ENCODE measurements around the gene DNAJC15. TPM values are rescaled to one million over a fixed set of nuclear protein-coding genes. Genes with fewer than 3 reads are reported as not detected.
A peak's percentile ranks its signal among the peaks of the same experiment; 100 is the strongest.

The DNAJC15 gene
- total RNA-seq, 2 experiments from 2014 or later: 2.2 TPM; not detected in 1

DNA sequence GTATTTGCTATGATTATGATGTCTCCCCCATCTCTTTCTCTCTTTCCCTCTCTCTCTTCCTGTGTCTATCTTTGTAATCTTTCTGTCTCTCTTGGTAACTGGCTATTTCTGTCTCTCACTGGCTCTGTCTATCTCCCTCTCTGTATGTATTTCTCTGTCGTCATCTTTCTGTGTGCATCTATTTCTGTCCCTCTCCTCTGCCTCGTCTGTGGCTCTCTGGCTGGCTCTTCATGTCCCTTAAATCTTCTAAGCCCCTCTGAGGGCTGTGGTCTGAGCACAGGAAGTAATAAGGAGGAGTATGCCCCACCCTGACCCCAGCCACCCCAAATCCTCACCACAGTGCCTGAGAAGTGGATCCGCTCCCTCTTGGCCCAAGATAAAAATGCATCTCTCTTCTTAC, 104.4 kb downstream of the DNAJC15 start:
- TF ChIP-seq, protein P1, sequence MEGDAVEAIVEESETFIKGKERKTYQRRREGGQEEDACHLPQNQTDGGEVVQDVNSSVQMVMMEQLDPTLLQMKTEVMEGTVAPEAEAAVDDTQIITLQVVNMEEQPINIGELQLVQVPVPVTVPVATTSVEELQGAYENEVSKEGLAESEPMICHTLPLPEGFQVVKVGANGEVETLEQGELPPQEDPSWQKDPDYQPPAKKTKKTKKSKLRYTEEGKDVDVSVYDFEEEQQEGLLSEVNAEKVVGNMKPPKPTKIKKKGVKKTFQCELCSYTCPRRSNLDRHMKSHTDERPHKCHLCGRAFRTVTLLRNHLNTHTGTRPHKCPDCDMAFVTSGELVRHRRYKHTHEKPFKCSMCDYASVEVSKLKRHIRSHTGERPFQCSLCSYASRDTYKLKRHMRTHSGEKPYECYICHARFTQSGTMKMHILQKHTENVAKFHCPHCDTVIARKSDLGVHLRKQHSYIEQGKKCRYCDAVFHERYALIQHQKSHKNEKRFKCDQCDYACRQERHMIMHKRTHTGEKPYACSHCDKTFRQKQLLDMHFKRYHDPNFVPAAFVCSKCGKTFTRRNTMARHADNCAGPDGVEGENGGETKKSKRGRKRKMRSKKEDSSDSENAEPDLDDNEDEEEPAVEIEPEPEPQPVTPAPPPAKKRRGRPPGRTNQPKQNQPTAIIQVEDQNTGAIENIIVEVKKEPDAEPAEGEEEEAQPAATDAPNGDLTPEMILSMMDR (conservative IDR thresholded peaks at IDR 0.05; ENCODE audit: low read length): no peak
- no peak for TF ChIP-seq EZH2phosphoT487 (IDR thresholded peaks at IDR 0.05; ENCODE audit: borderline replicate concordance, low read depth, low read length)
- H3K36me3 ChIP-seq (ENCODE audit: insufficient read depth, low read length): no peaks in the 10 kb centered on the region
- ChIA-PET POLR2A (no interaction called here), CTCF (ENCODE audit: unreplicated experiment) (no interaction called here)
- no peaks in the 10 kb centered on the region for H4K20me1 ChIP-seq (ENCODE audit: insufficient read depth, low read length)
- no peaks in the 10 kb centered on the region for H3K9me3 ChIP-seq (ENCODE audit: low read length)
- intact Hi-C loops (cut with micrococcal nuclease; ENCODE audit: unreplicated experiment): no loop called here
- no peak overlapping the region for H3K4me3 ChIP-seq (ENCODE audit: low read depth, low read length, poor library complexity, severe bottlenecking)
- H3K27ac ChIP-seq (ENCODE audit: low read depth, low read length, poor library complexity, severe bottlenecking): peak overlapping the region; percentile 40
- H3K4me2 ChIP-seq (ENCODE audit: low read length): peak overlapping the region; percentile 64
- H3K79me2 ChIP-seq (ENCODE audit: insufficient read depth, low read depth, low read length): no peaks in the 10 kb centered on the region
- peaks cover 18% of the 10 kb centered on the region for H3K4me1 ChIP-seq (ENCODE audit: insufficient read depth, low read length, poor library complexity, severe bottlenecking)
- H2AFZ ChIP-seq (ENCODE audit: low read length): peak overlapping the region; percentile 41; the same call in 1 of the 2 replicates
- no peaks in the 10 kb centered on the region for H3K9me2 ChIP-seq (ENCODE audit: insufficient read depth, low read length)
- BruUV-seq (replicated peaks): no TSS peak
- peak; percentile 7 for DNase-seq (ENCODE audit: low spot score)

DNA sequence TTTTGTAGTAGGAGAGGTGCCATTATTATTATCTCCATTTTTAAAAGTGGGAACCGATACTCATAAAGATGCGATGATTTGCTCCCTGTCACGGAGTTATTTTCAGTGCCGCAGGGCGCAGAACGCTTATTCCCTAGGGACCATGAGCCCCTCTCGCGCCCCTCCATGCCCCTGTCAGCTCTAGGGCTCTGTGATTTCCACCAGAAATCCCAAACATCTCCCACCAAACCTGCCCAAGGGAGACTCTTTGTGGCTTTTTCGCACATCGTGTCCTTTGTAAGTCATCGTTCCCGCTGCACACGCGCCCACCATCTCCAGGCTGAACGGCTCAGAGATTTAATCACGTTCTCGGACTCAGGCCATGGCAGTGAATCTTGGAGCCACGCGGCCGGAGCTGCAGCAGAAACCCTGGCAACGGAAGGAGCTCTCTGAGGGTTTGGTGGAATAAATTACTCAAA, 105.1 kb downstream of the DNAJC15 start:
- Histone ChIP-seq H3K36me3 (ENCODE audit: insufficient read depth, low read length) (no peaks in the 10 kb centered on the region), H2AFZ (ENCODE audit: low read length) (peak overlapping the region; percentile 41; the same call in 1 of the 2 replicates), H3K9me2 (ENCODE audit: insufficient read depth, low read length) (no peaks in the 10 kb centered on the region), H3K4me1 (ENCODE audit: insufficient read depth, low read length, poor library complexity, severe bottlenecking) (peaks cover 18% of the 10 kb centered on the region), H4K20me1 (ENCODE audit: insufficient read depth, low read length) (no peaks in the 10 kb centered on the region), H3K79me2 (ENCODE audit: insufficient read depth, low read depth, low read length) (no peaks in the 10 kb centered on the region), H3K4me2 (ENCODE audit: low read length) (peak overlapping the region; percentile 64), H3K9me3 (ENCODE audit: low read length) (no peaks in the 10 kb centered on the region), H3K4me3 (ENCODE audit: low read depth, low read length, poor library complexity, severe bottlenecking) (no peak overlapping the region), H3K27ac (ENCODE audit: low read depth, low read length, poor library complexity, severe bottlenecking) (peak overlapping the region; percentile 40)
- ChIA-PET POLR2A (no interaction called here), CTCF (ENCODE audit: unreplicated experiment) (no interaction called here)
- TF ChIP-seq, protein P1 (conservative IDR thresholded peaks at IDR 0.05; ENCODE audit: low read length): no peak
- TF ChIP-seq EZH2phosphoT487 (IDR thresholded peaks at IDR 0.05; ENCODE audit: borderline replicate concordance, low read depth, low read length): no peak
- BruUV-seq (replicated peaks): no TSS peak
- intact Hi-C loops (cut with micrococcal nuclease; ENCODE audit: unreplicated experiment): no loop called here
- peak; percentile 6 for DNase-seq (ENCODE audit: low spot score)

DNA sequence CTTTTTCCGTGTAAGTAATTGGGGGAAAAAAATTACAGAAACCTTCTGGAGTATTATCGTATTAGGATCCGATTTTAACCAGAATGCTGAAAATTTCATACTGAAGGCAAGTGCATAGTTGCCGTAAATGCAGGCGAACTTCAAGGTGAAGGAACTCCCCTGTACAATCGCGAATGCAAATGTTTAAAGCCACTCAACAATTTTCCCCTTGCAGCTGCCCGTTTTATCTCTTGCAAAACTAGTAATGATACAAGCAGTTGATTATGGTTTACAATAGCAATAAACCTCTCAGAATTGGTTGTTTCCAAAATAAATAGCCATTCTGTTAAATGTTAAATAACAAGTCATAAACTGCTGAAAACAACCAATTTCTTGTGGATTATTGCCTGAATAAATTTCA, 105.7 kb downstream of the DNAJC15 start:
- Histone ChIP-seq H3K9me3 (ENCODE audit: low read length) (no peaks in the 10 kb centered on the region), H4K20me1 (ENCODE audit: insufficient read depth, low read length) (no peaks in the 10 kb centered on the region), H3K4me2 (ENCODE audit: low read length) (peak overlapping the region; percentile 64; the same call in 1 of the 2 replicates), H3K79me2 (ENCODE audit: insufficient read depth, low read depth, low read length) (no peaks in the 10 kb centered on the region), H3K4me1 (ENCODE audit: insufficient read depth, low read length, poor library complexity, severe bottlenecking) (peaks cover 18% of the 10 kb centered on the region), H3K4me3 (ENCODE audit: low read depth, low read length, poor library complexity, severe bottlenecking) (no peak overlapping the region), H3K36me3 (ENCODE audit: insufficient read depth, low read length) (no peaks in the 10 kb centered on the region), H2AFZ (ENCODE audit: low read length) (no peak overlapping the region), H3K27ac (ENCODE audit: low read depth, low read length, poor library complexity, severe bottlenecking) (no peak overlapping the region), H3K9me2 (ENCODE audit: insufficient read depth, low read length) (no peaks in the 10 kb centered on the region)
- BruUV-seq (replicated peaks): no TSS peak
- intact Hi-C loops (cut with micrococcal nuclease; ENCODE audit: unreplicated experiment): no loop called here
- no peak for DNase-seq (ENCODE audit: low spot score)
- POLR2A ChIA-PET: interaction anchor here (0.8 kb wide), 1 partner anchor 23 kb away, joined by 3 read pairs; no protein-coding TSS in a partner anchor
- CTCF ChIA-PET (ENCODE audit: unreplicated experiment): interaction anchor here (0.6 kb wide), 1 partner anchor 160 kb away, joined by 3 read pairs; no protein-coding TSS in a partner anchor
- TF ChIP-seq, protein P1 (conservative IDR thresholded peaks at IDR 0.05; ENCODE audit: low read length): no peak
- no peak for TF ChIP-seq EZH2phosphoT487 (IDR thresholded peaks at IDR 0.05; ENCODE audit: borderline replicate concordance, low read depth, low read length)
